Smooth muscle cell (in vitro differentiated cells): ENCODE data around the gene PFKFB4. TPM values are rescaled to one million over a fixed set of nuclear protein-coding genes. Genes with fewer than 3 reads are reported as not detected.
"Not testable (repeated sequence)": the region's sequence is repeated elsewhere in the genome, so short reads cannot be mapped to it uniquely, and the experiment has no call there.

ENCODE experiments used
- DNase-seq: peaks from one replicate; lab custom pipeline; 2025; ENCODE audit not compliant: unreplicated experiment; lab: John Stamatoyannopoulos, UW
- H2AFZ ChIP-seq: fragments of 200-600 bp; sonication (generic); 2 replicates; pipeline ENCODE4 v1.6.0; 2016; ENCODE audit warnings: antibody characterized with exemption, low read depth, mild to moderate bottlenecking
- H3F3A ChIP-seq: fragments of 200-600 bp; sonication (generic); 2 replicates; pipeline ENCODE4 v1.6.0; 2017; ENCODE audit warnings: antibody characterized with exemption, low read depth
- H3K27ac ChIP-seq: fragments of 200-600 bp; sonication (generic); 2 replicates; pipeline ENCODE4 v1.5.1; 2016; ENCODE audit warnings: low read depth, mild to moderate bottlenecking
- H3K27me3 ChIP-seq: fragments of 200-600 bp; sonication (generic); 2 replicates; pipeline ENCODE4 v1.6.1; 2016; ENCODE audit warnings: low read depth, mild to moderate bottlenecking
- H3K36me3 ChIP-seq: fragments of 200-600 bp; sonication (generic); 2 replicates; pipeline ENCODE4 v1.5.1; 2016; ENCODE audit warnings: low read depth
- H3K4me1 ChIP-seq: fragments of 200-600 bp; sonication (generic); 2 replicates; pipeline ENCODE4 v1.5.1; 2016; ENCODE audit warnings: low read depth
- H3K4me2 ChIP-seq: fragments of 200-600 bp; sonication (generic); 2 replicates; pipeline ENCODE4 v1.6.0; 2016; ENCODE audit warnings: mild to moderate bottlenecking
- H3K4me3 ChIP-seq: fragments of 200-600 bp; sonication (generic); 2 replicates; pipeline ENCODE4 v1.5.1; 2016; ENCODE audit warnings: mild to moderate bottlenecking
- H3K79me2 ChIP-seq: fragments of 200-600 bp; sonication (generic); 2 replicates; pipeline ENCODE4 v1.6.0; 2016; ENCODE audit warnings: low read depth, mild to moderate bottlenecking
- H3K9ac ChIP-seq: fragments of 200-600 bp; sonication (generic); 2 replicates; pipeline ENCODE4 v1.6.0; 2016; ENCODE audit warnings: low read depth
- H3K9me3 ChIP-seq: fragments of 200-600 bp; sonication (generic); replicated peaks from 2 replicates; pipeline ENCODE4 v1.5.1; 2016; ENCODE audit warnings: low read depth
- H4K20me1 ChIP-seq: fragments of 200-600 bp; sonication (generic); 2 replicates; pipeline ENCODE4 v1.6.0; 2016; ENCODE audit warnings: low read depth
- CTCF ChIP-seq: fragments of 200-600 bp; sonication (generic); IDR thresholded peaks from 2 replicates; pipeline ENCODE4 v1.5.1; 2017; ENCODE audit warnings: borderline replicate concordance, mild to moderate bottlenecking, antibody characterized with exemption; ENCODE audit not compliant: insufficient read depth, poor library complexity, severe bottlenecking
- WGBS: methylation state at CpG from one replicate; pipeline ENCODE4 v1.1.7; 2016; ENCODE audit warnings: low lambda C conversion rate; 5-methylcytosine and 5-hydroxymethylcytosine counted together
- polyA plus RNA-seq: library from polyadenylated mRNA; unstranded; fragments of >200 nt; fragmentation: Nextera tagmentation; extraction: Ambion mirVana; gene quantifications from 2 replicates; pipeline ENCODE4 v1.2.1, GENCODE V29; 2016
- total RNA-seq: library from RNA; depleted of rRNA; stranded (reverse); fragments of >200 nt; gene quantifications from 2 replicates; pipeline ENCODE4 v1.2.3, GENCODE V29; 2014

The PFKFB4 gene
- total and polyA plus RNA-seq, 2 experiments from 2014 or later: 37.4 to 48.8 TPM

GRCh38 chr3:48553361-48553760, 3.2 kb downstream of the PFKFB4 start:
- Histone ChIP-seq H2AFZ (no peak overlapping the region), H4K20me1 (peaks cover 78% of the 10 kb centered on the region), H3F3A (peaks cover 4% of the 10 kb centered on the region), H3K79me2 (peaks cover 49% of the 10 kb centered on the region), H3K27me3 (no peaks in the 10 kb centered on the region), H3K9me3 (no peaks in the 10 kb centered on the region), H3K36me3 (no peaks in the 10 kb centered on the region), H3K9ac (no peak overlapping the region), H3K4me2 (no peak overlapping the region), H3K27ac (no peak overlapping the region), H3K4me1 (peaks cover 17% of the 10 kb centered on the region), H3K4me3 (no peak overlapping the region)
- DNase-seq: no peak
- no peak for TF ChIP-seq CTCF
- 99% methylated on average over 5 of the region's 5 CpGs for WGBS

- H3K4me1 ChIP-seq: peaks cover 15% of the 10 kb centered on the region
- no peak for DNase-seq
- no peaks in the 10 kb centered on the region for H3K27me3 ChIP-seq
- TF ChIP-seq CTCF: no peak
- H3K9me3 ChIP-seq: no peaks in the 10 kb centered on the region
- no peak overlapping the region for H3K9ac ChIP-seq
- no peak overlapping the region for H2AFZ ChIP-seq
- peaks cover 88% of the 10 kb centered on the region for H4K20me1 ChIP-seq
- WGBS: 85% methylated on average over 14 of the region's 14 CpGs
- H3K36me3 ChIP-seq: no peaks in the 10 kb centered on the region
- H3F3A ChIP-seq: no peaks in the 10 kb centered on the region
- H3K79me2 ChIP-seq: peaks cover 49% of the 10 kb centered on the region
- H3K4me3 ChIP-seq: no peak overlapping the region
- no peak overlapping the region for H3K27ac ChIP-seq
- H3K4me2 ChIP-seq: no peak overlapping the region
These were observed 4.3 kb downstream of the PFKFB4 start for GRCh38 chr3:48552111-48552951.

GRCh38 chr3:48551651-48552050, 5.0 kb downstream of the PFKFB4 start:
- not testable (repeated sequence) for H3K36me3 ChIP-seq, H3K9me3 ChIP-seq, H3F3A ChIP-seq, H3K27ac ChIP-seq, DNase-seq, H3K4me3 ChIP-seq, H3K27me3 ChIP-seq, H3K9ac ChIP-seq, H3K4me2 ChIP-seq, H2AFZ ChIP-seq
- H3K79me2 ChIP-seq: peaks cover 49% of the 10 kb centered on the region
- H4K20me1 ChIP-seq: peaks cover 95% of the 10 kb centered on the region
- peaks cover 15% of the 10 kb centered on the region for H3K4me1 ChIP-seq
- 92% methylated on average over 7 of the region's 7 CpGs for WGBS

GRCh38 chr3:48548729-48549705, 7.6 kb downstream of the PFKFB4 start:
- peak; percentile 17 for DNase-seq
- Histone ChIP-seq H3K27me3 (no peaks in the 10 kb centered on the region), H3K79me2 (peaks cover 24% of the 10 kb centered on the region), H3K27ac (no peak overlapping the region), H3K4me3 (no peak overlapping the region), H3K4me1 (no peaks in the 10 kb centered on the region), H3K4me2 (no peak overlapping the region), H3K9ac (no peak overlapping the region), H2AFZ (no peak overlapping the region), H3K9me3 (no peaks in the 10 kb centered on the region), H3K36me3 (peaks cover 13% of the 10 kb centered on the region), H4K20me1 (peaks cover 99% of the 10 kb centered on the region), H3F3A (no peaks in the 10 kb centered on the region)
- 73% methylated on average over 10 of the region's 10 CpGs for WGBS
- TF ChIP-seq CTCF: peak; percentile 85
